ELF-1 (cell line): ENCODE results near the gene CINP.
"Not testable (repeated sequence)": the region's sequence is repeated elsewhere in the genome, so short reads cannot be mapped to it uniquely, and the experiment has no call there.

Source experiments
- DNase-seq: peaks from one replicate; pipeline ENCODE4 v3.0.0-alpha.2; 2016; ENCODE audit warnings: low read depth, low spot score

CINP gene

DNA sequence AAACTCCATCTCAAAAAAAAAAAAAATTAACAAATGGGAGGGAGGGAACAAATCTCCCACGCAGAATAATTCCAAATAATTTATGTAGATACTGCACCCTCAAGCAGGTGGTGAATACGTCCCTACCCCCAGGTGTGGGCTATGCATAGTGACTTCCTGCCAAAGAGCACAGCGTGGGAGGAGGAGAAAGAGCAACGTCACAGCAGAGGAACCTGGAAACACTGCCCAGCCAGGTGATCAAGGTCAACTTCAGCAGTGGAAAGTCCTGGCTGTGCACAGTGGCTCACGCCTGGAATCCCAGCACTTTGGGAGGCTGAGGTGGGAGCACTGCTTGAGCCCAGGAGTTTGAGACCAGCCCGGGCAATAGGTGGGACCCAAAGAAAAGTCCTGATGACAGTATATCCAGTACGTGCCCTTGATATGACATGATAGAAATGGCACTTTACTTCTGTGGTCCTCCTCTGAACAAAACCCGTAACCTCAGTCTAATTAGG is 9.5 kb downstream of the CINP start:
- DNase-seq = no peak

DNA sequence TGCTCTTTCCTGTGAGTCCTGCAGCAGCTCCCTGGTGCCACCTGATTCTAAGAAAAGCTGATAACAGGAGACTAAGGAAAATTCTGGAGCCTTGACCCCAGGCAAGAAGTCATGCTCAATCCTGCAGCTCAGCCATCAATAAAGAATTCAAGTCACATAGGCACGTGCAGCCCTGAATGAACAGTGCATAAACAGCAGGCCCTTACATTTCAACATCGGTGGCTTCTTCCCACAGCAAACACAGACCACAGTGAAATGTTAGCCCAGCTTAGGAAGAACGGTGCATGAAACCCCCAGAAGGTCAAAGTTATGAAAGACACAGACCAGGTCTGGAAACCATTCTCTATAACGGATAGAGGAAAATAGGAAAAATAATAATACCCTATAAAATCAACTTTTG is 10.5 kb downstream of the CINP start:
- DNase-seq = no peak

GRCh38 chr14:102351593-102351992 is 11.1 kb downstream of the CINP start:
- not testable (repeated sequence) for DNase-seq

GRCh38 chr14:102351023-102351422 is 11.7 kb downstream of the CINP start:
- DNase-seq = no peak

DNA sequence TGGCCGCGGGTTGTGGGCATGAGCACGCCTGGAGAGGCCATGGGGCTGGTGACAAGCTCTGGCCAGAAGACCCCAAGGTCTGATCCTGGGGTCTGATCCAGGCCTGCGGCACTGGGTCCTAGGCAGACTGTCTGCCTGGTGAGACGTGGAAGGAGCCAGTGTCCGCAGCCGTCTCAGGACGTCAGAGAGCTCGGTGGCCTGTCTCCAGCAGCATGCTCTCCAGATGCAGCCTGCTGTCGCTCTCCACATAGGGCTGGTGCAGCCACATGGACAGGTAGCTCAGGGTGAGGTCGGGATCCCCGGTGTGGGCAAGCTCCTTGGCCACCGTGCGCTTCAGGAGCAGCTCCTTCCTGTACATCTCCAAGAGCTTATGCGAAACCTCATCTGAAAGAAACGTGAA is 14.3 kb downstream of the CINP start:
- DNase-seq = no peak

DNA sequence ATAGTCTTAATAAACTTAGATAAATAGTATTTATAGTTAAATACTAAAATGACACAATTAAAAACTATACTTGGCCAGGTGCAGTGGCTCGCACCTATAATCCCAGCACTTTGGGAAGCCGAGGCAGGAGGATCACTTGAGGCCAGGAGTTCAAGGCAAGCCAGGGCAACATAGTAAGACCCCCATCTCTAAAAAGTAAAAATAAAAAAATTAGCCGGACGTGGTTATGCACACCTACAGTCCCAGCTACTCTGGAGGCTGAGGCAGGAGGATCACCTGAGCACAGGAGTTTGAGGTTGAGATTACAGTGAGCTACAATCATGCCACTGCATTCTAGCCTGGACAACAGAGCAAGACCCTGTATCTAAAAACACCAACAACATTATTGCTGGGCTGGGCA is 16.0 kb downstream of the CINP start:
- no peak for DNase-seq

- no peak for DNase-seq
Measured at GRCh38 chr14:102345232-102345631, 17.5 kb downstream of the CINP start.

DNA sequence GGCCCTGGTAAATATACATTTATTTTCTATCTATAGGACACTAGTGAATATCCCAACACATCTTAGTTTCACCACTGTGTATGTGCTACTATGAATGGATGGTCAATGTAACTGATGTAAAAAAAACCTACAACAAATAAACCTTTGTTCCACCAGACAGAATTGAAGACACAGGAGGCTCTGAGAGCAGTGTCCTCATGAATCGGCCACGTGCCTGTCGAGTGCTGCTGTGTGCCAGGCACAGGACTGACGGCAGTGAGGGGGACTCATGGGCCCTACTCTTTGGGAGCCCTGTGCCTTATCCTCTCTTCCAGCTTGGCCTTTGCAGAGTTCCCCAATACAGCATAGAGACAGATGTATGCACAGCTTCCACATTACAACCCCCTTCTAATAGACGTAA is 18.2 kb downstream of the CINP start:
- DNase-seq = no peak

DNA sequence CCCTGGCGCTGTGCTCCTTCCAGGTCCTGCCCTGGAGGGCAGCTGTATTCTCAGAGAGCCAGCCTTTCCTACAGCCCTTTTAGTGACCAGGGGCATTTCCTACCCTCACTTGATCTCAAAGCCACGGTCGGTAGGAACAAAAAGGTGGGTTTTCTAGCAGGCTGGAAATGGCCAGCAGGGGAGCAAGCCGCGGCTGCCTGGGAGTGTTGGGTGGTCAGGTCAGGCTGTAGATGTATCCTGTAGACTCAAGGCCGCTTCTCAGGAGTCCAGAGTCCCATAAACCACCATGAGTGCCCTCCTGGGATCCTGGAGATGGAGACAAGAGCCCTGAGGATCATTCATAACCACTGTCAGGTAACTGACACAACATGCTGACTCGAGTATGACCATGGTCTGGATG is 18.6 kb downstream of the CINP start:
- no peak for DNase-seq

DNA sequence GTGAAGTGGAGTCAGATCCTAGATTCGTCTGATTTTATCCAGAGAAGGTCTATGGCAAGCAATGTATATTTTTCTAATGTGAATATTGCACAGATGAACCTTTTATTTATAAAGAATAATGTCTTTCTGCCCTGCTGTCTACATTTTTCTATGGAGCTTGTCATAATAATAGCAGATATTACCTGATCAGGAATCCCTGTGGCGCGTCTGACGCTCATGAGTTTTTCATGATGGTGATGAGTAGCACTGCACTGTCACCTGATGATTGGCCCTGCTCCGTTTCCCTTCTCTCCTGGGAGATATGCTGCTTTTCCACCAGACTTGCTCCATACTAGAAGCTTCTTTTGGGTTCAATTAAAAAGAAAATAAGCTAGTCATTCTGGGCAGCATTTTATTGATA is 20.5 kb downstream of the CINP start:
- DNase-seq = no peak

DNA sequence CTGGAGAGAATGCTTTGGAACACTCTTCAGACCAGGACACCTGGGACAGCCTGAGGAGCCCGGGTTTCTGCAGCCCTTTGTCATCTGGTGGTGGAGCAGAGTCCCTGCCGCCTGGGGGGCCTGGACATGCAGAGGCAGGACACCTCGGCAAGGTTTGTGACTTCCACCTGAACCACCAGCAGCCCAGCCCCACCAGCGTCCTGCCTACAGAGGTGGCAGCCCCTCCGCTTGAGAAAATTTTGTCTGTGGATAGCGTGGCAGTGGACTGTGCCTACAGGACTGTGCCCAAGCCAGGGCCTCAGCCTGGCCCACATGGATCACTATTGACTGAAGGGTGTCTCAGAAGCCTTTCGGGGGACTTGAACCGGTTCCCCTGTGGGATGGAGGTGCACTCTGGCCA is 21.1 kb downstream of the CINP start:
- no peak for DNase-seq

DNA sequence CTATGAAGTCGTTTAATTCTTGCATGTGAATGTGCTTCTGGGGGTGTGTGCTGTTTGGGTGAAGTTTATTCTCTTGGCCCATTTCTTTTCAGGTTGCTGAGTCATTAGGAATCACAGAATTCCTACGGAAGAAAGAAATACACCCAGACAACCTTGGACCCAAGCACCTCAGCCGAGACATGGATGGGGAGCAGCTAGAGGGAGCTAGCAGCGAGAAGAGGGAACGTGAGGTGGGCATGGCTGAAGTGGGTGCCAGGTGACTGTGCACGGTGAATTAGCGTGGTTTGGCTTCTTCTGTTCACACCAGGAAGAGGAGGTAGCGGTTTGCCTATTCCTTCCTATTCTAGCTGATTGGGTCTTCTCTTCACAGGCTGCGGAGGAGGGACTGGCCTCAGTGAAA is 24.0 kb downstream of the CINP start:
- DNase-seq = no peak

- no peak for DNase-seq
Measured at GRCh38 chr14:102335163-102335562, 27.5 kb downstream of the CINP start.

DNA sequence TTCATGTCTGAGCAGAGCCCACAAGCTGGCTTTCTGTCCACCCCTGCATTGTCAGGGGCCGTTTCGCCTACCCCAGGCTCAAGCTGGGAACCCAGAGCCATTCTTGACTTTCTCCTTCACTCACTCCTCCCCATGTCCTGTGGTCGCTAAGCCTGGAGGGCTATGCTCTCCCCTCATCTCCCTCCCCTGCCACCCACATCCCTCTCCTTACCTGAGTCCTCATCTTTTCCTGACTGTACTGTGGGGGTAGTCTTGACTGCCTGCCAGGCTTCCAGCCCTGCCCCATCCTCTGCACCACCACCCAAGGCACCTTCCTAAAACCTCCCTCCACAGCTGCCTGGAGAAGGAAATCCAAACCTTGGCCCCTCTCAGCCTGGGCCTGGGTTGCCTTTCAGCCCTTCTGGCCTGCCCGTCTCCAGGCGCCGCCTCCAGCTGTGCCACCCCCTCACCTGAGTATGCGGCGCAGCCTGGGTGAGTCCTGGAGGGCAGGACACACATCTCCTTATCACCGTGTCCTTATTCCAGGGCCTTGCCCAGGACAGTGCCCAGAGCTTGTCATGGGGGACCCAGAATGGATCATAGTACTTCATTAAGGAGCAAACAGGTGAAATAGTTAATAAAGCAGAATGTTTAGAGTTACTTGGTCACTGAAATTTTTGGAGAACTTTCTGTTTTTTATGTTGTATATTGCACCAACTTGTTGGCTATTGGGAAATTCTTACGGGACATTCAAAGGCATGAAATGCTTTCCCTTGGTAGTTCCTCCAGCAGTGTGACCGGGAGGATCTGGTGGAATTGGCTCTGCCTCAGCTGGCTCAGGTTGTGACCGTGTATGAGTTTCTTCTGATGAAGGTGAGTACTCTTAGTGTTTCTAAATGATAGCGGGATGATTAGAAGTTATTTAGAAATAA is 28.6 kb downstream of the CINP start:
- no peak for DNase-seq

- no peak for DNase-seq
Measured at GRCh38 chr14:102333390-102333789, 29.3 kb downstream of the CINP start.

- no peak for DNase-seq
Measured at GRCh38 chr14:102330806-102331205, 31.9 kb downstream of the CINP start.

DNA sequence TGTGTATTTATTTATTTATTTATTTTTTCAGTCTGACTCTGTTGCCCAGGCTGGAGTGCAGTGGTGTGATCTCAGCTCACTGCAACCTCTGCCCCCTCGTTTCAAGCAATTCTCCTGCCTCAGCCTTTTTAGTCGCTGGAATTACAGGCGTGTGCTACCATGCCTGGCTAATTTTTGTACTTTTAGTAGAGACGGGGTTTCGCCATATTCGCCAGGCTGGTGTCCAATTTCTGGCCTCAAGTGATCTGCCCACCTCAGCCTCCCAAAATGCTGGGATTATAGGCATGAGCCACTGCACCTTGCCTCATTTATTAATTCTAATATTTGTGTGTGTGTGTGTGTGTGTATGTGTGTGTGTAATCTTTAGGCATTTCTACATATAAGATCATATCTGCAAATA is 33.3 kb downstream of the CINP start:
- not testable (repeated sequence) for DNase-seq

- DNase-seq = no peak
Measured at GRCh38 chr14:102326583-102326982, 36.1 kb downstream of the CINP start.

DNA sequence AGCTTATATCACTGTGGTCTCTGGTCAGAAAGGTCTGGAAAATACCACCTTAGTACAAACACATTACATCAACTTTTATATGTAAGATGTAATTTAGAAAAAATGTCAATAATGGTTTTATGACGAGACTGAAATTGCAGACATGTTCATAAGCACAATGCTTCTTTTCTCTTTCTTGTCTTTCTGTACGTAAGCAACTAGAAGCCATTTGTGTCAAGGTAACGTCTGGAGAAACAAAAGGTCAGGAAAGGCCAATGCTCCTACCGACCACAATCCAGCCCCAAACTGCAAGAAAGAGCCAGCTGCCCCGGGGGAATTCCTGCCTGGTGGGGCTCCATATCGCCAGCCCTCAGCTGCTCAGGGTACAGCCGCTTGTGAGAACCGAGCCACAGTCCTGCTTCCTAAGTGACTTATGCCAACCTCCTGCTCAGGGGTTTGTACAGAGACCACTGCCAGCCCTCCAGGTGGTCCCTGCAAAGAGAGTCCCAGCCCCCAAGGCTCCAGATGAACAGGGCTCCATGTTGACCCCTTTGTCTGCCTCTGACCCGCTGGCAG is 36.8 kb downstream of the CINP start:
- peak; percentile 91 for DNase-seq

DNA sequence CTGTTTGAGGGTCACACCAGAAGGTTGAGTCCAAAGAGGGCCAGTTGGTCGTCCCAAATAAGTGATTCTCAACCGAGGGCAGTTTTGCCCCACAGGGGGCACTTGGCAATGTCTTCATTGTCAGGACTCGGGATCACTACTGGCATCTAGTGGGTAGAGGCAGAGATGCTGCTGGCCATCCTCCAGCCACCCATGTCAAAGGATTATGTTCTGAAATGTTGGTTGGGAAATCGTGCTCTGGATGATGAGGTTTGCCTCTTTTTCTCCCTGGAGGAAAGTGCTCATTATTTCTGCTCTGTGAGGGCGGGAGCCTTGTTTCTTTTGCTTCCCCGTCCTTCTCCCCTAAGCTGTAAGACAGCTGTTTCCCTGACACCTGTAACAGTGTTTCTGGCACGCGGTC is 39.6 kb downstream of the CINP start:
- peak; percentile 35 for DNase-seq

GRCh38 chr14:102321456-102322422 is 41.0 kb downstream of the CINP start:
- DNase-seq = no peak
